Heart left ventricle (tissue), 16 donors: ENCODE results near the gene TMEM269. TPM values are rescaled to one million over a fixed set of nuclear protein-coding genes. Genes with fewer than 3 reads are reported as not detected.

Source experiments
- ATAC-seq, 4 donors: fragments of 200-7000 bp; cut with Tn5 transposase; one replicate each; pipeline ENCODE4 v1.9.1; 2020 to 2022; ENCODE audit warnings: moderate library complexity in 4 of 4, mild to moderate bottlenecking in 3 of 4, moderate number of reproducible peaks in 1 of 4
- DNase-seq, 5 donors: peaks; one replicate each; pipeline ENCODE4 v3.0.0-alpha.2; 2020
- H3K27ac ChIP-seq, 12 donors: fragments of 200-600 bp; sonication (generic) in 4 of 12; one replicate each; pipeline versions ENCODE4 v1.5.0 to v1.8.0; 2016 to 2022; ENCODE audit warnings: mild to moderate bottlenecking in 2 of 12
- H3K27me3 ChIP-seq, 9 donors: fragments of 200-600 bp; sonication (generic) in 2 of 9; one replicate each; pipeline versions ENCODE4 v1.5.1 to v1.8.0; 2016 to 2022; ENCODE audit warnings: mild to moderate bottlenecking in 3 of 9
- H3K36me3 ChIP-seq, 9 donors: fragments of 200-600 bp; sonication (generic) in 2 of 9; one replicate each; pipeline versions ENCODE4 v1.5.0 to v1.8.0; 2018 to 2022; ENCODE audit warnings: mild to moderate bottlenecking in 2 of 9
- H3K4me1 ChIP-seq, 12 donors: fragments of 200-600 bp; sonication (generic) in 4 of 12; one replicate each; pipeline versions ENCODE4 v1.5.0 to v1.8.0; 2016 to 2022; ENCODE audit warnings: mild to moderate bottlenecking in 3 of 12
- H3K4me3 ChIP-seq, 12 donors: fragments of 200-600 bp; sonication (generic) in 4 of 12; one replicate each; pipeline versions ENCODE4 v1.5.0 to v1.8.0; 2017 to 2022; ENCODE audit warnings: mild to moderate bottlenecking in 9 of 12, moderate library complexity in 4 of 12
- H3K9me3 ChIP-seq, 12 donors: fragments of 200-600 bp; sonication (generic) in 4 of 12; one replicate each; pipeline versions ENCODE4 v1.5.0 to v1.8.0; 2016 to 2022; ENCODE audit warnings: mild to moderate bottlenecking in 1 of 12
- POLR2A ChIP-seq, 2 donors: fragments of 450-650 bp; IDR thresholded peaks; one replicate each; pipeline ENCODE4 v1.6.1; 2017; ENCODE audit warnings: antibody characterized with exemption in 2 of 2, mild to moderate bottlenecking in 2 of 2, moderate library complexity in 2 of 2
- WGBS, 4 donors: extraction: QIAGEN DNeasy Blood & Tissue Kit in 2 of 4; methylation state at CpG; one replicate each; pipeline versions ENCODE4 v1.1.5 to v1.1.7; 2013 to 2018; 5-methylcytosine and 5-hydroxymethylcytosine counted together
- intact Hi-C, 10 donors: fragments of 100-400 bp; cut with DNase I; formaldehyde crosslinking; loops; one replicate each; pipeline versions ENCODE4 v1.11.1 to v1.14.2; 2022
- polyA plus RNA-seq, 2 donors: library from polyadenylated mRNA; stranded (reverse); fragments of 200-250 nt; gene quantifications; one replicate each; pipeline ENCODE4 v1.2.3, GENCODE V29; 2013
- total RNA-seq, 9 donors: library from RNA; depleted of rRNA in 2 of 9; stranded (reverse); fragments of >200 nt in 2 of 9; fragmentation: NEBNext Ultra II Directional in 3 of 9; extraction: Animal tissue kit (Norgen Biotek cat#: 25700) in 3 of 9; gene quantifications; one replicate each; pipeline versions ENCODE4 v1.1.0 to v1.2.4, GENCODE V29; 2016 to 2023
- TF ChIP-seq, protein P1 (sequence below), 12 donors: fragments of 200-600 bp; sonication (generic) in 4 of 12; IDR thresholded peaks; one replicate each; pipeline versions ENCODE4 v1.5.0 to v1.8.0; 2018 to 2022; ENCODE audit warnings: antibody characterized with exemption in 12 of 12, mild to moderate bottlenecking in 5 of 12
- donor health status: ischemic (EF 13 %, LVEDD 7.1; RV severe dilation, severe dysfunction).
- donor health status: healthy with polysubstance abuse.
- donor health status: DM: no; HTN: yes; CAD: no.
- donor health status: DM: no; HTN: no; CAD: no.
- donor health status: ischemic (EF 25% LVEDD 6.9; RV normal size, moderate dysfunction).
- donor health status: ischemic (EF 25% LVEDD 5.7; RV mildly dilated, moderate dysfunction).
- donor health status: healthy.
- donor health status: DM: yes; HTN: yes; CAD: no.
- donor health status: ischemic (EF 35%, LVEDD 5.7; RV mildly dilated, moderate dysfunction).
- donor health status: nonischemic (EF 11% LVEDD 7.7; RV severe dilation, severe dysfunction).
- donor health status: DM: yes; HTN: yes; CAD: no.
- donor health status: PGD.
- donor health status: ischemic (EF 29% LVEDD 5.4; RV normal size, mild dysfunction).
- donor health status: nonischemic (EF 23%, LVEDD 6.1; RV moderate dilation, normal function).

TMEM269 gene
- total and polyA plus RNA-seq, 11 donors = 0.06 to 0.19 (median 0.07) TPM; not detected in 8

- DNase-seq = no peak
- no peak overlapping the region for H3K4me3 ChIP-seq
- WGBS, 4 donors = 87 to 95% (median 95%) methylated on average over 3 of the region's 3 CpGs
- no peak overlapping the region for H3K27ac ChIP-seq
- TF ChIP-seq, protein P1, sequence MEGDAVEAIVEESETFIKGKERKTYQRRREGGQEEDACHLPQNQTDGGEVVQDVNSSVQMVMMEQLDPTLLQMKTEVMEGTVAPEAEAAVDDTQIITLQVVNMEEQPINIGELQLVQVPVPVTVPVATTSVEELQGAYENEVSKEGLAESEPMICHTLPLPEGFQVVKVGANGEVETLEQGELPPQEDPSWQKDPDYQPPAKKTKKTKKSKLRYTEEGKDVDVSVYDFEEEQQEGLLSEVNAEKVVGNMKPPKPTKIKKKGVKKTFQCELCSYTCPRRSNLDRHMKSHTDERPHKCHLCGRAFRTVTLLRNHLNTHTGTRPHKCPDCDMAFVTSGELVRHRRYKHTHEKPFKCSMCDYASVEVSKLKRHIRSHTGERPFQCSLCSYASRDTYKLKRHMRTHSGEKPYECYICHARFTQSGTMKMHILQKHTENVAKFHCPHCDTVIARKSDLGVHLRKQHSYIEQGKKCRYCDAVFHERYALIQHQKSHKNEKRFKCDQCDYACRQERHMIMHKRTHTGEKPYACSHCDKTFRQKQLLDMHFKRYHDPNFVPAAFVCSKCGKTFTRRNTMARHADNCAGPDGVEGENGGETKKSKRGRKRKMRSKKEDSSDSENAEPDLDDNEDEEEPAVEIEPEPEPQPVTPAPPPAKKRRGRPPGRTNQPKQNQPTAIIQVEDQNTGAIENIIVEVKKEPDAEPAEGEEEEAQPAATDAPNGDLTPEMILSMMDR (IDR thresholded peaks at IDR 0.05) = no peak
- no peak for TF ChIP-seq POLR2A (IDR thresholded peaks at IDR 0.05)
- H3K9me3 ChIP-seq = no peaks in the 10 kb centered on the region
- intact Hi-C loops = no loop called here
- H3K36me3 ChIP-seq = peaks cover 0 to 23% (median 9%) of the 10 kb centered on the region in 9 donors
- peaks cover 0 to 2% (median 0%) of the 10 kb centered on the region in 12 donors for H3K4me1 ChIP-seq
- no peak for ATAC-seq
- no peaks in the 10 kb centered on the region for H3K27me3 ChIP-seq
Measured at GRCh38 chr1:42832641-42833240, 48.0 kb downstream of the TMEM269 start.

DNA sequence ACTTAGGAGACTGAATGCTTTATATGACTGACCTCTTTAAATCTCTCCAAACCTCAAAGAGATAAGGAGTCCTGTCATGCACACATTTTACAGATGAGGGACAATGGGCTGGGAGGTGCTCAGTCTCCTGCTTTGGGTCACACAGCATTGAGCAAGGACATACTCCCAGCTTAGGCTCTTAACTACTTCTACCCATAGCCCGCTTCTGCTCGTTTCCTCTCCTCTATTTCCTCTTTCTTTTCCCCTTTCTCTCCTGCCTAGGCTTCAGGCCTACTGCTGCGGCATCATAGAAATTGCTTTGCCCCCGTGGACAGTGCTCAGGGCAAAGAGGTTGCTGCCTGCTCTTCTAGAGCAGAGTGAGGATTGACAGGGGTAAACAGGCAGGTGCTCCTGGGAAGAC, 49.2 kb downstream of the TMEM269 start:
- 90 to 93% (median 91%) methylated on average over 4 of the region's 4 CpGs for WGBS, 4 donors
- peaks cover 0 to 9% (median 0%) of the 10 kb centered on the region in 12 donors for H3K4me1 ChIP-seq
- no peak overlapping the region for H3K27ac ChIP-seq
- no peak for DNase-seq
- intact Hi-C loops = no loop called here
- H3K4me3 ChIP-seq = no peak overlapping the region
- ATAC-seq = peak in 1 of 4 donors; percentile 10
- H3K9me3 ChIP-seq = no peaks in the 10 kb centered on the region
- no peaks in the 10 kb centered on the region for H3K27me3 ChIP-seq
- TF ChIP-seq, protein P1 (IDR thresholded peaks at IDR 0.05) = no peak
- no peak for TF ChIP-seq POLR2A (IDR thresholded peaks at IDR 0.05)
- H3K36me3 ChIP-seq = peaks cover 0 to 28% (median 6%) of the 10 kb centered on the region in 9 donors

DNA sequence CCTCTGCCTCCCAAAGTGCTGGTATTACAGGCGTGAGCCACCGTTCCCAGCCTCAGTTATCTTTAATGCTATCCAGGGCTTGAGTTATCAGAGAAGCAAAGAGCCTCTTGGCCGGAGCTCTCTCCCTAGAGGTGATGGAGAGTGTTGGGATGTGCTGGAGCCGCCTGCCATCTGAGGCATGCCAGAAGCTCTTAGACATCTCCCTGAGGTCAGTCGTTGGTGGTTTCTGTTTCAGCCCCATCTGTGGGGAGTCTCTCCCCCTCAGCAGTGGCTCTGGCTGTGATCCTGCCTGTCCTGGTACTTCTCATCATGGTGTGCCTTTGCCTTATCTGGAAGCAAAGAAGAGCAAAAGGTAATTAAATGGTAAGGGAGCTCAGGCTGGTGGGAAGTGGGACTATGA, 50.0 kb downstream of the TMEM269 start:
- no peak for ATAC-seq
- TF ChIP-seq, protein P1 (IDR thresholded peaks at IDR 0.05) = no peak
- TF ChIP-seq POLR2A (IDR thresholded peaks at IDR 0.05) = no peak
- Histone ChIP-seq H3K4me1 (peaks cover 0 to 9% (median 0%) of the 10 kb centered on the region in 12 donors), H3K36me3 (peaks cover 0 to 28% (median 6%) of the 10 kb centered on the region in 9 donors), H3K27ac (no peak overlapping the region), H3K27me3 (no peaks in the 10 kb centered on the region), H3K4me3 (no peak overlapping the region), H3K9me3 (no peaks in the 10 kb centered on the region)
- no peak for DNase-seq
- intact Hi-C loops = no loop called here
- 68 to 77% (median 72%) methylated on average over 5 of the region's 5 CpGs for WGBS, 4 donors

DNA sequence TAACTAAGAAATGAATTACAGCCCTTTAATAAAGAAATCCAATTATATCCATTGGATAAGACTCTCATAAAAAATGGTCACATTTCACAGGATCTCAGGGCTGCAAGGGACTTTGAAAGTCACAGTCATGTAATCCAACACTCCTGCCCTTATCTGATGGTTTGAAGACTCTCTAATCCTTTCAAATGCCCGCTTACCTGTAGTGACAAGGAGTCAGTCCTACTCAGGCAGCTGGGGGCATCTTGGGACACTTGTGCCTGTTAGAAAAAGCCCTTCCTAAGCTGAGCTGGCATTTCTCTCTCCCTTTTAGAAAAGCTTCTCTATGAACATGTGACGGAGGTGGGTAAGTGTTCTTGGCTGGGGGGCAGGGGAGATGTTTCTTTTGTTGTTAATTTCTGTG, 50.6 kb downstream of the TMEM269 start:
- Histone ChIP-seq H3K4me1 (peaks cover 0 to 9% (median 0%) of the 10 kb centered on the region in 12 donors), H3K27ac (no peak overlapping the region), H3K27me3 (no peaks in the 10 kb centered on the region), H3K4me3 (no peak overlapping the region), H3K9me3 (no peaks in the 10 kb centered on the region), H3K36me3 (peaks cover 0 to 22% (median 6%) of the 10 kb centered on the region in 9 donors)
- ATAC-seq (no peak), DNase-seq (no peak)
- intact Hi-C loops = no loop called here
- TF ChIP-seq, protein P1 (IDR thresholded peaks at IDR 0.05) = no peak
- no peak for TF ChIP-seq POLR2A (IDR thresholded peaks at IDR 0.05)
- WGBS, 4 donors = 97 to 100% (median 98%) methylated on average over 2 of the region's 2 CpGs
